GM19397 (cell line): ENCODE data around the gene KCND1.

Source experiments
- ATAC-seq: cut with Tn5 transposase; IDR thresholded peaks from one replicate; pipeline ENCODE4 v1.9.1; 2021; ENCODE audit warnings: mild to moderate bottlenecking, moderate library complexity; ENCODE audit not compliant: unreplicated experiment

The KCND1 gene

DNA sequence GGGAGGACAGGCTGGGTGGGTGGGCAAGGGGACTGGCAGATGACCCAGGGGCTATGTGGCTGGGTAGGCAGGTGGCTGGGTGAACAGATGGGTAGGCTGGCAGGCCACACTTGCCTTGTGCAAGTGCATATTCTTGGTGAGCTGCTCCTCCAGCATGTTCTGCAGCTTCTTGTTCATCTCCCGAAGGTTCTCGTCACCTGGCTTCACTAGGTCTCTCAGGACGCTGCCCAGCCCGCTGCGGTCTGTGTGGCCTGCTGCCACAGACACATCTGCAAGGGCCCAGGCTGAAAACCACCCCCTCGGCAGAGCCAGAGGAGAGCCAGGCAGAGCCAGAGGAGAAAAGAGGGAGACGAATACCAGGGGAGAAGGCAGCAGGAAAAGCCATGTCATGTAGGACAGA is 3.4 kb upstream of the KCND1 start:
- no peak for ATAC-seq

DNA sequence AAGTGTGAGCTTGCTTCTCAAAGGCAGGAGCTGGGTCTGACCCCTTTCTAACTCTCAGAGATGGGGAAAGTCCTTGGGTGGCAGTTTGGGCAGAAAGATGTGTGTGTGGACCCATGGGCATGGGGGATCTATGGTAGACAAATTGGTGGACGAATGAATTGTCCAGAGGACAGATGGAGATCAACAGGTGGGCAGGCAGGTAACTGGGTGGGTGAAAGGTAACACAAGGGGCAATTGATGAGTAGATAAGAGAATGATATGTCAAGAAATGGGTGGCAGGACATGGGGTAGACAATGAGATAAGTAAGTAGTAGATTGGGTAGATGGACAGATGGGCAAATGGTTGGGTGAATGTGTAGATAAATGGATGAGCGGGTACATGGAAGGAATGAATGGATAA is 2.9 kb upstream of the KCND1 start:
- no peak for ATAC-seq

- no peak for ATAC-seq
These were observed 2.4 kb upstream of the KCND1 start for GRCh38 chrX:48974033-48974432.

GRCh38 chrX:48972220-48973164 is 848 bp upstream of the KCND1 start:
- ATAC-seq = no peak

DNA sequence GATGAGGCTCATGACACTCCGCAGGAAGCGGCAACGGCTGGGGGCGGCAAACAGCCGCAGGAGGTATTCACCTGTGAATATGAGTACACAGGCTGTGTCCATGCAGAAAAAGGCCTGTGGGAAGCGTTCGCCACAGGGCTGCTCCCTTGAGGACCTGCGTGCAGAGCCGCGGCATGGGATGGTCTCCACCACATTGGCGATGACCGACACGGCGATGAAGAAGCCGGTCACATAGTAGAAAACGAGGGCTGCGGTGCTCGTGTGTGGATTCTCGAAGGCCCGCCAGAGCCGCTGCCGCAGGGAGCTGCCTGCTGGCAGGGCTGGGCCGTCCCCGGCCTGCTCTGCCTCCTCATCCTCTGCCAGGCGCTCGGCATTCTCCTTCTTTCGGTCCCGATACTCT is 2.2 kb downstream of the KCND1 start:
- ATAC-seq = no peak

GRCh38 chrX:48968377-48968776 is 3.3 kb downstream of the KCND1 start:
- no peak for ATAC-seq

DNA sequence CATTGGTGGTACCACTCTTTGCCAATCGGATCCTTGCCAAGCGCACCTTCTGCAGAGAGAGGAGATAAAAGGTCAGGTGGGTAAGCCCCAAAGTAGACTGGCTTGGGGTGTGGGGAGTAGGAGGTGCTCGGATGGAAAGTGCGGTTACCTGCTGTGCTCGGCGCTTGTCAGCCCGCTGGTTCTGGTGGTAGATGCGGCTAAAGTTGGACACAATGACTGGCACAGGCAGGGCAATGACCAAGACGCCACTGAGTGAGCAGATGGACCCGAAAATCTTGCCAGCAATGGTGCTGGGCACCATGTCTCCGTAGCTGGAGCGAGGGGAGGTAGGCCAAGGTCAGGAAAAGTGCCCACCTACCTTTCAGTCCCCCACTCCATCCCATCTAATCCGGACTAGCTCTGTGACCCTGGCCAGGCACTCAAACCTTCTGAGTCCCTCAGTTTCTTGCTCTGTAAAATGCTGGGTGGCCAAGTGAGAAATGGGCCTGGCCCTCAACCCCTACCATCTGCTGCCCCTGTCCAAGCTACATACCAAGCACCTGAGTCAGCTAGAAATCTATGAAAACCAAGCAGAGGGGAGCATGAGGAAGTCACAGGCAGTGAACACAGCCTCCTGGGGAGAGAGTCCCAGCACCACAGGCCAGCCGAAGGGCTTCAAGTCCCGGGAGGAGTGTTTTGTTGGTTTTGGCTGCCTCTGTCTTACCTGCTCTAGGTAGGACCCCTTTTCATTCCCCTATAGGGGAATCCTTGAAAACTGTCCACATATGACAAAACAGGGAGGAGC is 4.7 kb downstream of the KCND1 start:
- ATAC-seq = no peak

- no peak for ATAC-seq
These were observed 5.7 kb downstream of the KCND1 start for GRCh38 chrX:48965959-48966358.

DNA sequence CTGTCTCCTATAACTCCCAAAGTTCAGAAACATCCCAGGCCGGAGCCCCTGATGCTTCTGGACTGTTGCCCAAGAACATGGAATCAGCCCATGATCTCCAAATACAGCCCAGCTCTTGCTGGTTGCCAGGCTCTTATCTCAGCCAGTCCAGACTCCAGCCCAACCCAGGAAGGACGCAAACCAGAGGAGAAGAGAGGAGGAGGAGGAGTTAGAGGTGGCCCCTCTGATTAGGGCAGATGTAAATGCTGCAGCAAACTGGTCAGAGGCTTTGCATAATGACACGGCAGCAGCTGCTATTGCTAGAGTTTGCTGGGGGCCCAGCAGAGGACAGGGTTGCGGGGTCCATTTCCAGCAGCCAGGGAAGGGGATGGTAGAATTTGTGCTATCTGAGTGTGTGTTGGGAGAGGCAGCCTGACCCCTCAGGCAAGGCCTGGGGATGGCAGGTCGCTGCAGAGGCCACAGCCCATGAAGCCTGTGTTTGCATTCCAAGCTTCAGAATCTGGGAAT is 10.0 kb downstream of the KCND1 start:
- ATAC-seq = no peak

GRCh38 chrX:48960291-48960690 is 11.4 kb downstream of the KCND1 start:
- ATAC-seq = no peak

GRCh38 chrX:48958635-48959094 is 13.0 kb downstream of the KCND1 start:
- ATAC-seq = no peak

DNA sequence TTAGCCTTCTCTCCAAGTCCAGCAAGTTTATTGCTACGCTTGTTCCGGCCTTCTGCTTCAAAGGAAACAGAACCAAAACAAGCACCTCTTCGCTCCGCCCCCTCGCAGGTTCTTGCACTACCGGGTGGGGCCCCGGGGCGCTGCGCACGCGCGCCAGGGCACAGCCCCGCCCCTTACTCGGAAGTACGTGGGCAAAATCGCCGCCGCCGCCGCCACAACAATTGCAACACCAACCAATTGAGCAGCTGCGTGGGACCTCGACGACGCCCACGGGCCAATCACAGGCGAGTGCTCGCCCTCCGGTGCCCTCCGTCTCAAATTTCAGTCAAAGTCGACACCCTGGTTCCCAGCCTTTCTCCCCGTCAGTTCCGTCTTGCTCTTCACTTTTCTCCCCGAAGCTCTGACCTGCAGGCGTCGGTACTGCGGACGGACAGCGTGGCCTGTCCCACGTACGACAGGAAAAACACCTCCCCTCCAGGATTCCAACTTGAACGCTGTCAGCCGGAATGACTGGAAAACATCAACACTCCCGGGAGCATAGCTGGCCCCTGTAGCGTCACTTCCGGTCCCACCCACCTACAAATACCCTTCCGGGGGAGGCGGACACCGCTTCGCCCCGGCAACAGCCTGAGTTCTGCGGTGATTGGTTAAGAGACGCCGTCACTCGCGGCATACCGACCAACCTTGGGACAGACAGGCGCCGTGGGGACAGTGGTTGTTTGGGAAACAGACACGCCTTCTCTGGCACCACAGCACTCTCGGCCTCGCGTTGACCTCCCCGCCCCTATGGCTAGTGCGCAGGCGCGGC is 13.6 kb downstream of the KCND1 start:
- ATAC-seq = peak; percentile 78

- peak; percentile 43 for ATAC-seq
These were observed 14.2 kb downstream of the KCND1 start, which contains the start of gene OTUD5 for GRCh38 chrX:48957477-48957826. Gene OTUD5, minus strand, starts transcription at chrX:48957607. Its CDS starts 37 bp downstream, at chrX:48957570.

- peak; percentile 6 for ATAC-seq
These were observed 14.8 kb downstream of the KCND1 start for GRCh38 chrX:48956728-48957414.

GRCh38 chrX:48948589-48948988 is 23.1 kb downstream of the KCND1 start:
- no peak for ATAC-seq

- ATAC-seq = no peak
These were observed 25.9 kb downstream of the KCND1 start for GRCh38 chrX:48945517-48946348.

DNA sequence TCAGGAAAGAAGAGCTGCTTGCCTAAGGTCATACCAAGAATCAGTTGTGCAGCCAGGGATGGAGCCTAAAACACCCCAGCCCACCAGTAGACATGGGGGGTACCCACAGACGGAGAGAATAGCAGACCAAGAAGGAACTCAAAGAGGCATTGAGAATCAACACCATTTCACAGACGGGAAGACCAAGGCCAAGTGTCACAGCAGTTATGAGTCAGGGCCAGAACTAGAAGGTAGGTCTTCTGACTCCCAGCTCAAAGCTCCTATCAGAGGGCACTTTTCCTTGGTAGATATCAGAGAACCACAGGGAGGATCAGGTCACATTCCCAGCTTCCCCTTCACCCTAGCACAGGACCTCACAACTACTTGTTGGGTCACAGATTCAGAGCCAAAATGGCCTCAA is 28.7 kb downstream of the KCND1 start:
- no peak for ATAC-seq

GRCh38 chrX:48940404-48940955 is 31.2 kb downstream of the KCND1 start:
- ATAC-seq = no peak
